Left ventricle myocardium inferior (tissue), 1 donor: ENCODE data around the gene CACNA1C. TPM values are rescaled to one million over a fixed set of nuclear protein-coding genes. Genes with fewer than 3 reads are reported as not detected.
A peak's percentile ranks its signal among the peaks of the same experiment; 100 is the strongest.

Experiments
- DNase-seq: peaks from one replicate; pipeline ENCODE4 v3.0.0-alpha.2; 2020
- H3K27ac ChIP-seq: fragments of 200-600 bp; replicated peaks from 2 replicates; pipeline ENCODE4 v1.8.0; 2021
- H3K27me3 ChIP-seq: fragments of 200-600 bp; 2 replicates; pipeline ENCODE4 v1.8.0; 2021; ENCODE audit warnings: low read depth
- H3K36me3 ChIP-seq: fragments of 200-600 bp; 2 replicates; pipeline ENCODE4 v1.8.0; 2021
- H3K4me1 ChIP-seq: fragments of 200-600 bp; 2 replicates; pipeline ENCODE4 v1.8.0; 2021
- H3K4me3 ChIP-seq: fragments of 200-600 bp; 2 replicates; pipeline ENCODE4 v1.8.0; 2021; ENCODE audit warnings: mild to moderate bottlenecking, moderate library complexity
- H3K9me3 ChIP-seq: fragments of 200-600 bp; replicated peaks from 2 replicates; pipeline ENCODE4 v1.8.0; 2021
- CTCF ChIP-seq: fragments of 200-600 bp; IDR thresholded peaks from 2 replicates; pipeline ENCODE4 v1.8.0; 2021; ENCODE audit warnings: antibody characterized with exemption, mild to moderate bottlenecking, borderline replicate concordance
- intact Hi-C: fragments of 100-400 bp; cut with micrococcal nuclease; formaldehyde crosslinking; loops from one replicate; pipeline ENCODE4 v1.11.0; 2022
- total RNA-seq: library from RNA; stranded (reverse); fragmentation: NEBNext Ultra II Directional; extraction: Animal tissue kit (Norgen Biotek cat#: 25700); gene quantifications from one replicate; pipeline ENCODE4 v1.2.1, GENCODE V29; 2021
- donor health status: DM: no; HTN: yes; CAD: no; lungs with severe emphysema.

The CACNA1C gene
- total RNA-seq, 1 donor from 2014 or later = 137 TPM

GRCh38 chr12:2351161-2351560, 298.4 kb downstream of the CACNA1C start:
- Histone ChIP-seq H3K4me3 (no peak overlapping the region), H3K4me1 (peaks cover 94% of the 10 kb centered on the region), H3K27ac (no peak overlapping the region), H3K9me3 (no peaks in the 10 kb centered on the region), H3K27me3 (no peaks in the 10 kb centered on the region), H3K36me3 (no peaks in the 10 kb centered on the region)
- TF ChIP-seq CTCF = no peak
- intact Hi-C loops = no loop called here
- no peak for DNase-seq

- Histone ChIP-seq H3K4me3 (no peak overlapping the region), H3K27ac (no peak overlapping the region), H3K27me3 (no peaks in the 10 kb centered on the region), H3K36me3 (no peaks in the 10 kb centered on the region), H3K9me3 (no peaks in the 10 kb centered on the region), H3K4me1 (peaks cover 94% of the 10 kb centered on the region)
- intact Hi-C loops = no loop called here
- TF ChIP-seq CTCF = no peak
- DNase-seq = no peak
These were observed 299.4 kb downstream of the CACNA1C start for GRCh38 chr12:2352203-2352602.

- H3K4me3 ChIP-seq = no peak overlapping the region
- no peaks in the 10 kb centered on the region for H3K27me3 ChIP-seq
- H3K36me3 ChIP-seq = no peaks in the 10 kb centered on the region
- no peaks in the 10 kb centered on the region for H3K9me3 ChIP-seq
- H3K4me1 ChIP-seq = peaks cover 94% of the 10 kb centered on the region
- TF ChIP-seq CTCF = no peak
- DNase-seq = no peak
- H3K27ac ChIP-seq = peak overlapping the region; percentile 51
- intact Hi-C loops = no loop called here
These were observed 300.5 kb downstream of the CACNA1C start for GRCh38 chr12:2353281-2353680.

GRCh38 chr12:2353691-2354090, 300.9 kb downstream of the CACNA1C start:
- intact Hi-C loops = no loop called here
- Histone ChIP-seq H3K9me3 (no peaks in the 10 kb centered on the region), H3K4me1 (peaks cover 94% of the 10 kb centered on the region), H3K36me3 (no peaks in the 10 kb centered on the region), H3K27me3 (no peaks in the 10 kb centered on the region), H3K4me3 (no peak overlapping the region), H3K27ac (peak overlapping the region; percentile 51)
- TF ChIP-seq CTCF = no peak
- DNase-seq = no peak

- Histone ChIP-seq H3K27me3 (no peaks in the 10 kb centered on the region), H3K36me3 (no peaks in the 10 kb centered on the region), H3K4me3 (no peak overlapping the region), H3K27ac (peak overlapping the region; percentile 51), H3K4me1 (peaks cover 95% of the 10 kb centered on the region), H3K9me3 (no peaks in the 10 kb centered on the region)
- TF ChIP-seq CTCF = peak; percentile 27
- intact Hi-C loops = no loop called here
- no peak for DNase-seq
These were observed 301.6 kb downstream of the CACNA1C start for GRCh38 chr12:2354151-2354991.
